K562 (cell line): Measurements from ENCODE around the gene WWC2. TPM values are rescaled to one million over a fixed set of nuclear protein-coding genes. Genes with fewer than 3 reads are reported as not detected.

Experiments used
- ATAC-seq: fragments of 200-7000 bp; cut with Tn5 transposase; 3 replicates; pipeline ENCODE4 v1.9.1; 2020; ENCODE audit warnings: moderate library complexity
- BruUV-seq: library from RNA; stranded (reverse); fragments of 400-500 nt; replicated peaks from 2 replicates; lab custom pipeline; 2021; lab: Mats Ljungman, UMichigan
- CTCF ChIA-PET: fragments of 300-600 bp; formaldehyde crosslinking; extraction: SDS; loops from one replicate; lab custom pipeline; 2021; ENCODE audit warnings: low intra/inter-chr PET ratio; lab: Yijun Ruan, JAX
- POLR2A ChIA-PET: fragments of 300-600, 350-650 bp; sonication (Branson Sonifier 250); formaldehyde crosslinking; extraction: SDS; loops from one replicate; lab custom pipeline; 2021; ENCODE audit warnings: antibody characterized with exemption, inconsistent platforms; lab: Yijun Ruan, JAX
- DNase-seq, 4 experiments: peaks; one replicate each; pipeline versions ENCODE4 v3.0.0 to v3.0.0-alpha.2; 2011 to 2018; ENCODE audit warnings: low spot score in 3 of 4, mixed read lengths in 3 of 4; ENCODE audit errors: extremely low read depth in 1 of 4
- FAIRE-seq: peaks from 2 replicates; lab custom pipeline; 2011; peaks lifted over from hg19 to GRCh38; lab: Jason Lieb, UNC
- H2AFZ ChIP-seq: 2 replicates; pipeline ENCODE4 v1.6.0; 2011; ENCODE audit warnings: low read depth, low read length, control low read depth, inconsistent platforms
- H3K27ac ChIP-seq: fragments of 200-600 bp; 3 replicates; pipeline ENCODE4 v1.8.0; 2011; ENCODE audit warnings: low read depth, mild to moderate bottlenecking, control low read depth, inconsistent platforms, low read length, moderate library complexity, mixed read lengths; ENCODE audit errors: extremely low read depth
- H3K27me3 ChIP-seq, 2 experiments: fragments of 300-600 bp in 1 of 2; 2 replicates in 1 of 2; 3 replicates in 1 of 2; pipeline versions ENCODE4 v1.6.0 to v1.8.0; 2011; ENCODE audit warnings: inconsistent platforms in 2 of 2, low read length in 2 of 2, mild to moderate bottlenecking in 1 of 2, mixed read lengths in 1 of 2, moderate library complexity in 1 of 2; ENCODE audit not compliant: control insufficient read depth in 2 of 2, insufficient read depth in 2 of 2
- H3K36me3 ChIP-seq: fragments of 300-600 bp; 3 replicates; pipeline ENCODE4 v1.8.0; 2011; ENCODE audit warnings: mild to moderate bottlenecking, low read length, inconsistent platforms; ENCODE audit not compliant: control insufficient read depth, insufficient read depth
- H3K4me1 ChIP-seq, 2 experiments: fragments of 200-600 bp in 1 of 2; replicated peaks in 1 of 2; 2 replicates in 1 of 2; 3 replicates in 1 of 2; pipeline versions ENCODE4 v1.5.1 to v1.8.0; 2011; ENCODE audit warnings: inconsistent platforms in 2 of 2, low read length in 2 of 2, mild to moderate bottlenecking in 1 of 2, mixed read lengths in 1 of 2, moderate library complexity in 1 of 2; ENCODE audit not compliant: control insufficient read depth in 2 of 2, insufficient read depth in 2 of 2
- H3K4me2 ChIP-seq: 2 replicates; pipeline ENCODE4 v1.6.1; 2011; ENCODE audit warnings: low read length, control low read depth, inconsistent platforms, mixed read lengths; ENCODE audit not compliant: insufficient read depth
- H3K4me3 ChIP-seq: fragments of 200-600 bp; sonication (generic), shearing (Covaris generic); 2 replicates; pipeline ENCODE4 v1.5.1; 2016; ENCODE audit warnings: control low read depth, inconsistent platforms
- H3K79me2 ChIP-seq: fragments of 200-600 bp; 3 replicates; pipeline ENCODE4 v1.8.0; 2011; ENCODE audit warnings: low read length, inconsistent platforms; ENCODE audit not compliant: control insufficient read depth, insufficient read depth
- H3K9ac ChIP-seq, 2 experiments: 2 replicates each; pipeline versions ENCODE4 v1.6.0 to v1.6.1; 2011; ENCODE audit warnings: low read depth in 2 of 2, low read length in 2 of 2, control low read depth in 1 of 2, inconsistent platforms in 1 of 2, mild to moderate bottlenecking in 1 of 2, mixed read lengths in 1 of 2; ENCODE audit not compliant: insufficient read depth in 1 of 2
- H3K9me1 ChIP-seq: one replicate; pipeline ENCODE4 v1.6.0; 2011; ENCODE audit warnings: inconsistent platforms, mild to moderate bottlenecking, low read length, moderate library complexity; ENCODE audit not compliant: control insufficient read depth, insufficient read depth
- H3K9me3 ChIP-seq: replicated peaks from 2 replicates; pipeline ENCODE4 v1.5.1; 2011; ENCODE audit warnings: low read depth, low read length, inconsistent platforms; ENCODE audit not compliant: control insufficient read depth, insufficient read depth
- H4K20me1 ChIP-seq: replicated peaks from 2 replicates; pipeline ENCODE4 v1.6.1; 2011; ENCODE audit warnings: low read length, inconsistent platforms, mixed read lengths; ENCODE audit not compliant: control insufficient read depth, insufficient read depth
- ZKSCAN8 ChIP-seq: fragments of 200-800 bp; sonication (Bioruptor generic); IDR thresholded peaks from 2 replicates; pipeline ENCODE4 v1.6.1; 2016; ENCODE audit warnings: missing genetic modification characterization, missing compliant biosample characterization
- WGBS: fragments of 100-300 bp; shearing (Covaris generic); methylation state at CpG from one replicate; pipeline ENCODE4 v1.1.6; 2016; ENCODE audit warnings: low coverage, mixed read lengths; ENCODE audit not compliant: insufficient coverage; ENCODE audit errors: missing lambda C conversion rate; 5-methylcytosine and 5-hydroxymethylcytosine counted together
- in situ Hi-C: fragments of 300-500 bp; cut with MboI; formaldehyde crosslinking; loops from 4 replicates; pipeline ENCODE4 v1.15.0; 2018; ENCODE audit warnings: inconsistent platforms, mixed read lengths
- intact Hi-C: fragments of 100-400 bp; cut with micrococcal nuclease; formaldehyde crosslinking; loops from 2 replicates; pipeline ENCODE4 v1.14.2; 2022
- polyA plus RNA-seq, 8 experiments: library from polyadenylated mRNA; depleted of rRNA in 4 of 8; stranded (reverse) in 5 of 8; unstranded in 3 of 8; fragments of >200 nt; fragmentation: Nextera tagmentation in 2 of 8; fragmentation: Illumina TruSeq in 1 of 8; extraction: Ambion mirVana in 2 of 8; extraction: Trizol in 1 of 8; gene quantifications; 2 replicates each; pipeline versions ENCODE4 v1.2.1 to v1.2.3, GENCODE V29; 2011 to 2014; ENCODE audit warnings: inconsistent platforms in 1 of 8, missing spikeins in 1 of 8
- total RNA-seq, 7 experiments: library from RNA; depleted of rRNA in 6 of 7; stranded (reverse); fragments of >200 nt in 6 of 7; fragmentation: Illumina TruSeq in 2 of 7; extraction: Trizol in 2 of 7; gene quantifications; 2 replicates each; pipeline versions ENCODE4 v1.2.1 to v1.2.3, GENCODE V29; 2011 to 2021; ENCODE audit warnings: low replicate concordance in 1 of 7
- TF ChIP-seq, protein P1 (sequence below), 2 experiments: fragments of 450-650 bp in 1 of 2; sonication (generic) in 1 of 2; formaldehyde crosslinking in 1 of 2; IDR thresholded peaks; 2 replicates each; pipeline versions ENCODE4 v1.7.1 to v1.9.0; 2016 to 2022; ENCODE audit warnings: inconsistent platforms in 1 of 2, mild to moderate bottlenecking in 1 of 2, missing genetic modification reagents in 1 of 2

WWC2 gene
- total and polyA plus RNA-seq, 9 of the 15 experiments (the other 6 are each of a cell fraction or from before 2014, with no cell fraction given), result 3.7 to 39.4 (median 19.6) TPM

DNA sequence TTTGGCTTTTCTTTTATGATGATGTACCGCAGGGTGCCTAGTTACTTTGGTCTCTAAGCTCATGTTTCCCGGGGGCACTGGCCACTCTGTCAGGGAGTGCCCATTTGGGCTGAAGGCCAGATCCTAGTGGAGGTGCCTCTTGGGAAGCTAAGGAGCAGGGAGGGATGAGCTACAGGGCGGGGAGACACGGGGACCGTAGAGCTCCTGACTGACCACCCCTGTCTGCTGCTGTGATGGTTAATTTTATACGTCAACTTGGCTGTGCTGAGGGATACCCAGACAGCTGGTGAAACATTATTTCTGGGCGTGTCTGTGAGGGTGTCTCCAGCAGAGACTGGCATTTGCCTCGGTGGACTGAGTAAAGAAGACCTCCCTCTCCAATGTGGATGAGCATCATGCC is 248.1 kb downstream of the WWC2 start:
- peak overlapping the region; percentile 79; the same call in 1 of the 2 replicates for H2AFZ ChIP-seq
- no peak overlapping the region for H3K27ac ChIP-seq
- intact Hi-C loops, result no loop called here
- no peak overlapping the region for H3K9ac ChIP-seq
- no peaks in the 10 kb centered on the region for H3K36me3 ChIP-seq
- CTCF ChIA-PET, result no interaction called here
- in situ Hi-C loops, result no loop called here
- H3K4me2 ChIP-seq, result no peak overlapping the region
- no peaks in the 10 kb centered on the region for H3K9me1 ChIP-seq
- BruUV-seq, result no TSS peak
- H3K4me3 ChIP-seq, result no peak overlapping the region
- no peaks in the 10 kb centered on the region for H3K79me2 ChIP-seq
- no peaks in the 10 kb centered on the region for H4K20me1 ChIP-seq
- H3K4me1 ChIP-seq, result peaks cover 17 to 18% of the 10 kb centered on the region in 2 experiments
- ATAC-seq, result no peak
- no peaks in the 10 kb centered on the region for H3K9me3 ChIP-seq
- 55% methylated on average over 7 of the region's 8 CpGs for whole genome bisulfite sequencing
- TF ChIP-seq, protein P1, sequence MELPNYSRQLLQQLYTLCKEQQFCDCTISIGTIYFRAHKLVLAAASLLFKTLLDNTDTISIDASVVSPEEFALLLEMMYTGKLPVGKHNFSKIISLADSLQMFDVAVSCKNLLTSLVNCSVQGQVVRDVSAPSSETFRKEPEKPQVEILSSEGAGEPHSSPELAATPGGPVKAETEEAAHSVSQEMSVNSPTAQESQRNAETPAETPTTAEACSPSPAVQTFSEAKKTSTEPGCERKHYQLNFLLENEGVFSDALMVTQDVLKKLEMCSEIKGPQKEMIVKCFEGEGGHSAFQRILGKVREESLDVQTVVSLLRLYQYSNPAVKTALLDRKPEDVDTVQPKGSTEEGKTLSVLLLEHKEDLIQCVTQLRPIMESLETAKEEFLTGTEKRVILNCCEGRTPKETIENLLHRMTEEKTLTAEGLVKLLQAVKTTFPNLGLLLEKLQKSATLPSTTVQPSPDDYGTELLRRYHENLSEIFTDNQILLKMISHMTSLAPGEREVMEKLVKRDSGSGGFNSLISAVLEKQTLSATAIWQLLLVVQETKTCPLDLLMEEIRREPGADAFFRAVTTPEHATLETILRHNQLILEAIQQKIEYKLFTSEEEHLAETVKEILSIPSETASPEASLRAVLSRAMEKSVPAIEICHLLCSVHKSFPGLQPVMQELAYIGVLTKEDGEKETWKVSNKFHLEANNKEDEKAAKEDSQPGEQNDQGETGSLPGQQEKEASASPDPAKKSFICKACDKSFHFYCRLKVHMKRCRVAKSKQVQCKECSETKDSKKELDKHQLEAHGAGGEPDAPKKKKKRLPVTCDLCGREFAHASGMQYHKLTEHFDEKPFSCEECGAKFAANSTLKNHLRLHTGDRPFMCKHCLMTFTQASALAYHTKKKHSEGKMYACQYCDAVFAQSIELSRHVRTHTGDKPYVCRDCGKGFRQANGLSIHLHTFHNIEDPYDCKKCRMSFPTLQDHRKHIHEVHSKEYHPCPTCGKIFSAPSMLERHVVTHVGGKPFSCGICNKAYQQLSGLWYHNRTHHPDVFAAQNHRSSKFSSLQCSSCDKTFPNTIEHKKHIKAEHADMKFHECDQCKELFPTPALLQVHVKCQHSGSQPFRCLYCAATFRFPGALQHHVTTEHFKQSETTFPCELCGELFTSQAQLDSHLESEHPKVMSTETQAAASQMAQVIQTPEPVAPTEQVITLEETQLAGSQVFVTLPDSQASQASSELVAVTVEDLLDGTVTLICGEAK (IDR thresholded peaks at IDR 0.05), result no peak
- TF ChIP-seq, protein P1 (CRISPR knock-in tag; IDR thresholded peaks at IDR 0.05), result no peak
- no peak for TF ChIP-seq ZKSCAN8 (CRISPR knock-in tag)
- FAIRE-seq, result no peak
- POLR2A ChIA-PET, result interaction anchor here (0.6 to 0.9 kb wide), 2 partner anchors 52 to 256 kb away, joined by 3 read pairs; no protein-coding TSS in a partner anchor
- DNase-seq, result no peak
- no peaks in the 10 kb centered on the region for H3K27me3 ChIP-seq
